ENCODE measurements around the gene DNAH10.

The DNAH10 gene

DNA sequence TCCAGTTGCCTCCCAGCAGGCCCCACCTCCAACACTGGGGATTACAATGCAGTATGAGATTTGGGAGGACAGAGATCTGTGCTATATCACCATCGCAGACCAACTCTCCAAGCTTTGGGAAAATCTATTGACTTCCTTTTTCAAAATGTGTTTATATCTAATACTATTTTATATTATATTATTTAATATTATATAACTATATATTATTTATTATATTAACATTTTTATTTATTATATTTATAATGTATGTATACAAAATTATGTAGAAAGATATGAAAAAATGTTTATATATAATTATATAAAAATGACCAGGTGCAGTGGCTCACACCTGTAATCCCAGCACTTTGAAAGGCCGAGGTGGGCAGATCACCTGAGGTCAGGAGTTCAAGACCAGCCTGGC, 36.4 kb downstream of the DNAH10 start:
- no peak for DNase-seq (ENCODE audit: low spot score)

DNA sequence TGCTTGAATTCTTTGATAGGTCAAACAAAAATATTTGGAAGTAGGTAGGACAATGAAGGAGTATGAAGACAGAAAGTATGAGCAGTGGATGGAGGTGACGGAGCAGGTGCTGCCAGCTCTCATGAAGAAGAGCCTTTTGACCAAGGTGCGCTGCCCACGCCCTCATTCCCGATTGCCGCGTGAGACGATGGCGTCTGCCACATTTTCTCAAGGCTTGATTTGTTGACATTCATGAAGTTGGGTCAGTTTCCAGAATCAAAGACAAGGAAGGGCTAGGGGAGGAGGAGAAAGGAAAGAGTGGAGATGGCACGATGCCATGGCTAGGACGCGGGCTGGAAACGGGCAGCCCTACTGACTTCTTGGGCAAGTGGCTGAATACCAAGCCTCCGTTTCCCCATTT, 37.1 kb downstream of the DNAH10 start:
- DNase-seq (ENCODE audit: low spot score), result no peak

GRCh38 chr12:123801573-123802178, 39.6 kb downstream of the DNAH10 start:
- DNase-seq (ENCODE audit: low spot score), result peak; percentile 27

- DNase-seq (ENCODE audit: low spot score), result no peak
Observed at GRCh38 chr12:123805173-123805572, 43.1 kb downstream of the DNAH10 start.

GRCh38 chr12:123807002-123807401, 44.9 kb downstream of the DNAH10 start:
- DNase-seq (ENCODE audit: low spot score), result no peak

- DNase-seq (ENCODE audit: low spot score), result no peak
Observed at GRCh38 chr12:123807670-123808069, 45.6 kb downstream of the DNAH10 start.

GRCh38 chr12:123808167-123808566, 46.1 kb downstream of the DNAH10 start:
- peak; percentile 27 for DNase-seq (ENCODE audit: low spot score)

GRCh38 chr12:123813349-123813748, 51.2 kb downstream of the DNAH10 start:
- DNase-seq (ENCODE audit: low spot score), result no peak

GRCh38 chr12:123815968-123816367, 53.9 kb downstream of the DNAH10 start:
- DNase-seq (ENCODE audit: low spot score), result no peak

DNA sequence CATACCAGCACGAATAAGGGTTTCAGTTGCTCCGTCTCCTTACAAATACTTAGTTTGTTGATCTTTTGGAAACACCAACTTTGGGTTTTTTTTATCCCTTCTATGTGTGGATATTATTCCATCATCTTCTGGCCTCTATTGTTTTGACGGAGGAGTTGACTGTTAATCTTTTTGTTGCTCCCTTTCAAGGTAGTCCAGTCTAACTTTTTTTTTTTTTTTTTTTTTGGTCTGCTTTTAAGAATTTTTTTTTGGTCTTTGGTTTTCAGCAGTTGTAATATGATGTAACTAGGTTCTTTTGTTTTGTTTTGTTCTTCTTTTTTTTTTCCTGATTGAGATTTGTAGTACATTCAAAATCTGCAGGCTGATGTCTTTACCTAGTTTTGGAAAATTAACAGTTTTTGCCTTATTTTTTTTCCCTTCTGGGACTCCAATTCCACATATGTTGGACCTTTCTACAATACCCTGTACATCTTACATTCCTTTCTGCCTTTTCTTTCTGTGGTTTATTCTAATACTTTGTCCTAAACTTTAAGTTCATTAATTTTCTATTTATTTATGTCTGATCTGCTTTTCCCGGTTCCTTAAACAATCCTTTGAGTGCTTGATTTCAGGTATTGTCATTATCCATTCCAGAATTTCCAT, 54.9 kb downstream of the DNAH10 start:
- DNase-seq (ENCODE audit: low spot score), result no peak

- DNase-seq (ENCODE audit: low spot score), result no peak
Observed at GRCh38 chr12:123822804-123823203, 60.7 kb downstream of the DNAH10 start.

- DNase-seq (ENCODE audit: low spot score), result no peak
Observed at GRCh38 chr12:123828120-123828519, 66.0 kb downstream of the DNAH10 start.

DNA sequence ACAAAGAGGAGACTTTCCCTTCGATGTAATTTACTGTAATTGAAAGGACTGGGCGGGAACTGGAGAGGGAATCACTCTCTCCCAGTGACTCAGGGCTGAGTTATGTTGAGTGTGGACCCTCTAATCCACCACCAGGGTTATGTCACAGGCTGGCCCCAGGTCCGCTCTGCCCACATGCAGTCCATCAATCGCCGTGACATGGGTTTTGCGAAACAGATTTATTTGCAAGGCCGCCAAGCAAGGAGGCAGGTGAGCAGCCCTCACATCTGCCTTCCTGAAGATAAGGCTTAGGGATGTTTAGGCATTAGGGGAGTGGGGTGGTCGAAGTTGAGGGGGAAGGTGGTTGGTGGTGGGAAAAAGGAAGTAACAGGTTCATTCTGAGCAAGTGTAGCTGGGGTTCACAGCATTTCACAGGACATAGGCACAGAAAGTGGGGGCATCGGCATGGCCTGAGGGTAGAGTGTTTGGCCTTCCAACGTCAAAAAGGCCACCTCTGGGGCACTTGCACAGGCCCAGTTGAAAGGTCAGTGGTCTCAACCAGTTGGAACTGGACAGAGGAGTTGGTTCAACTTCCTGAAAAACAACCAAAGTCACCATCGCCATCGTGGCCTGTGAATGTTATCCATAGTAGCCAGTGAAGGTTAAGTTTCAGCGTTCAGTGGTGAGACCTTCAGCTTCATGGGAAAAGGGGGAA, 66.9 kb downstream of the DNAH10 start:
- DNase-seq (ENCODE audit: low spot score), result no peak

GRCh38 chr12:123829561-123829960, 67.5 kb downstream of the DNAH10 start:
- DNase-seq (ENCODE audit: low spot score), result no peak

DNA sequence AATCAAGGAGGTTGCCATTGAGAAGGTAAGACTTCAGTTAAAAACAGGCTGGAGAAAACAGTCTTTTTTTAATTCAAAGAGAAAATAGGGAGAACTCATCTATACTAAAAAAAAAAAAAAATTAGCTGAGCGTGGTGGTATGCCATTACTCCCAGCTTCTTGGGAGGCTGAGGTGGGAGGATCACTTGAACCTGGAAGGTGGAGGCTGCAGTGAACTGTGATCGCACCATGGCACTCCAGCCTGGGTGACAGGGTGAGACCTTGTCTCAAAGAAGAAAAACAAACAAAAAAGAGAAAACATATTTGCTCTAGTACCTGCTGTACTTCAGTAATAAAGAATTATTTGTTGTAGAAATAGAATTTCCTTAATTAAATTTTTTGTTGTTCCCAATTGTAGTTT, 68.6 kb downstream of the DNAH10 start:
- no peak for DNase-seq (ENCODE audit: low spot score)

GRCh38 chr12:123832052-123832451, 70.0 kb downstream of the DNAH10 start:
- no peak for DNase-seq (ENCODE audit: low spot score)

DNA sequence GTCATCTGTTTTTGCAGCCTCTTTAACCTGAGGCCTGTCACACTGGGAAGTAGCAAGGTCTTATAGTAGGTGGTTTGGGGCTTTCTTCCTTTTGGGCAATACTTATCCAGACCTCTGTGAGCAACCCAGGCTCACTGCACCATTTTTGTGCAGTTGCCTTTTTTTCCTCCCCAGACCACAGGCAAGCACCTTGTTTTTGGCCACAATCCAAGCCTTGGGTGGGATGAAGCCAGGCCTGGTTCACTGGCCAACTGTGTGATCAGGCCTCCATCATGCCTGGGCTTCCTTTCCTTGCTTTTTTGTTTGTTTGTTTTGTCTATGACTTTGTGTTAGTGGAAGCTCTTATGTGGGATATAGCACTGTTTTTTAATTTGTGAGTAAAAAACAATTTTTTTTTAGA, 71.7 kb downstream of the DNAH10 start:
- DNase-seq (ENCODE audit: low spot score), result no peak

- DNase-seq (ENCODE audit: low spot score), result no peak
Observed at GRCh38 chr12:123834845-123835244, 72.7 kb downstream of the DNAH10 start.

DNA sequence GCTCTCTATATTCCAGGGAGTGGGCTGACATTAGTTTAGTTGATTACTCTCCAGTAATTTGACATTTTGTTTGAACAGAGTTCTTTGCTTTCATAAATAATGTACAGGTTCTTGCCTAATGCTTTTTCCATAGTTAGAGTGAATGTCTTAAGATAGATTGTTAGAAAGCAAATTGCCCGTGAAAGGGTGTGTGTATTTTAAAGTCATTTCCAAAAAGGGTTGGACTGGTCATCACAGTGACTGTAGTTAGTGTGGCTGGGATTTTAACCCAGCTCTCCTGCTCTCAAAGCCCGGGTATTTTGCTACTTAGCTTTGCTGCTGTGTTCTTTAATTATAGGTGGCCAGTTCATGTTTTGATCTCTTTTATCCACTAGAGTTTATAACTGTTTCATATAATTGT, 74.2 kb downstream of the DNAH10 start:
- DNase-seq (ENCODE audit: low spot score), result no peak

DNA sequence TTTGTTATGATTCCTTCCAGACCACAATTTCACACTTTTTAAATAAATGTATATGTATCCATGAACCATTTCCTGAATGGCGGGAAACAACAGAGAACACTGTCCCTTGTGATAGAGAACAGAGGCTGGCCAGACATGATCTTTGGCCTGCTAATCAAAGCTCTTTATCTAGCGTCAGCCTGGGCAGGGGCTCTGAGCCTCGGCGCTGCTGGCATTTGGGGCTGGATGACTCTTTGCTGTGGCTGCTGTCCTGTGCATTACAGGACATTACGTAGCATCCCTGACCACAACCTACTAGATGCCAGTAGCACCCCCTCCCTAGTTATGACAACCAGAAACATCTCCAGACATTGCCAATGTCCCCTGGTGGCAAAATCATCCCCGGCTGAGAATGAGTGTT, 77.7 kb downstream of the DNAH10 start:
- DNase-seq (ENCODE audit: low spot score), result no peak

- no peak for DNase-seq (ENCODE audit: low spot score)
Observed at GRCh38 chr12:123840765-123841425, 78.8 kb downstream of the DNAH10 start.

DNA sequence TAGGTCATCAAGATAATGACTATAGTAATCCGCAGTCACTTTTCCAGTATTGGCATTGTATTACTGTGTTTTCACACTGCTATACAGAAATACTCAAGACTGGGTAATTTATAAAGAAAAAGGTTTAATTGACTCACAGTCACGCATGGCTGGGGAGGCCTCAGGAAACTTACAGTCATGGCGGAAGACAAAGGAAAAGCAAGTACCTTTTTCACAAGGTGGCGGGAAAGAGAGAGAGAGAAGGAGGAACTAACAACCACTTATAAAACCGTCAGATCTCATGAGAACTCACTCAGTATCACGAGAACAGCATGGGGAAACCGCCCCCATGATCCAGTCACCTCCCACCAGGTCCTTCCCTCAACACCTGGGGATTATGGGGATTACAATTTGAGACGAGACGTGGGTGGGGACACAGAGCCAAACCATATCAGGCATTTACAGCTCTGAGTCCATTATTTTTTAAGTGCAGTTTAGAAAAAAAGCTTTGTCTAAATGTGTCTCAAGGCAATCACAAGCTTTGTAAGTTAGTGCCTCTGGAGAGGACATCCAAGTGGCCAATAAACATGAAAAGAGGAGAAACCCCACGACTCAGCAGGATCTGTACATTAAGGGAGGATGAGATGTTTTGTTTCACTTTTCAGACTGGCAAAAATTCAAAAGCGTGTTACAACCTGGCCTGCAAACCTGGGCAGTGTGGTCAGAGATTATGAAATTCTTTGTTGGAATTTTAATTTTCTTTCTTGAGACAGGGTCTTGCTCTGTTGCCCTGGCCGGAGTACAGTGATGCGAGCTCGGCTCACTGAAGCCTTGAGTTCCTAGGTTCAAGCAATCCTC, 82.0 kb downstream of the DNAH10 start:
- DNase-seq (ENCODE audit: low spot score), result no peak

Data from hepatic stellate cell (primary cell).